GM21390 (cell line): Measurements from ENCODE around the gene NKG7.
A peak's percentile ranks its signal among the peaks of the same experiment; 100 is the strongest.
"Not testable (repeated sequence)": the region's sequence is repeated elsewhere in the genome, so short reads cannot be mapped to it uniquely, and the experiment has no call there.

Experiments
- ATAC-seq: cut with Tn5 transposase; IDR thresholded peaks from one replicate; pipeline ENCODE4 v1.9.1; 2021; ENCODE audit not compliant: unreplicated experiment

The NKG7 gene, protein sequence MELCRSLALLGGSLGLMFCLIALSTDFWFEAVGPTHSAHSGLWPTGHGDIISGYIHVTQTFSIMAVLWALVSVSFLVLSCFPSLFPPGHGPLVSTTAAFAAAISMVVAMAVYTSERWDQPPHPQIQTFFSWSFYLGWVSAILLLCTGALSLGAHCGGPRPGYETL

DNA sequence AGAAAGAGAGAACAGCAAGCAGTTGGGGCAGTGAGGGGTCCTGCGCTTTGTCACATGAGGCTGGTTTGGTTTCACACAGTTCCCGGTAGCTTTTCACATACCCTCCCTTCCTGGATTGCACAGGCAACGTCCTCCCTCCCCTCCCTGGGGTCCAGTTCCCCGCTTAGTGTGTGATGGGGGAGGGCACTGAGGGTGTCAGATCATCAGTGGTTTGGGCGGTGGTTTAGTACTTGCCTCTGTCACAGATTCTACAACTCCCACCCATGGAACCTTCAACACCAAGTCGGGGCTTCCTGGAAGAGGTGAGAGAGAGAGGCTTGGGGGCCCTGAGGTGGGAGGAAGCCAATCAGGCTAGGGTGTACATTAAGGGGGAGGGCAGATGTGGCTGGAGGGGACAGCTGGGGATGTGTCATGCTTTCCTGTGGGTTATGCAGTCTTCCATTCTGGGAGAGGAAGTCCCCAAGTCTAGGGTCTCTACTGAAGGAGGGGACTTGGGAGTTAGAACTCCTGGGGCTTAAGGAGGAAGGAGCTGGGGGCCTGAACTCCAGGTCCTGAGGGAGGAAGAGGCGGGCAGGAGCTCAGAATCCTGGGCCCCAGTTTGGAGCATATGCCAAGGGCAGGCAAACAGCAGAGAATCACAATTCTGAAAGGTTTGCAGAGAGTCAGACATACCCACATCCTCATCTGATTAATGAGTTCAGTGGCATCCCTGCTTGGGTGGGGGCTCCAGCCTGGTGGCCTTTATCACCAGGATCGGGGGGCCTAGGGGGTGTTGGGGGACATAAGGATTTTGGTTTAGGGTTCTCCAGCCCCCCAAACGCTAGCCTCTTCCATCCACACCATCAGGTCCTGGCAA, at the start of gene NKG7:
Gene NKG7, minus strand, starts transcription at position 6 of the 856 bp plus-strand sequence. CDS start 119 bp downstream, outside the sequence.
- no peak for ATAC-seq

DNA sequence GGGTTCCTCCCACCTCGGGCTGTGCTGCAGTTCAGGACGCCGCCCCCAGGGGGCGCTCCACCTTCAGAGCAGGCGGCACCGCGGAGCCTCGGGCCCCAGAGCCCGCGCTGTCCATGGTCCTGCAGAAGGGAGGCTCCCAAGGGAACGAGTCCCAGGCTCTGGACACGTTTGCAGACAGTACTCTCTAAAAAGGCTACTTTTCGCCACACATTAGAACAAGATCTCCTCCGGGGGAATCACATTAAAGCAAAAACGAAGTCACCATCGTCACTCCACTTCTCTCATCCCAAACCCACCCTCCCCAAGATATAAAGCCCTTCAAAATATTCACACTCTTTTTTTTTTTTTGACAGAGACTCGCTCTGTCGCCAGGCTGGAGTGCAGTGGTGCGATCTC, 49.6 kb upstream of the NKG7 start:
- no peak for ATAC-seq

GRCh38 chr19:51421229-51422052, 49.0 kb upstream of the NKG7 start:
- ATAC-seq, result no peak

- ATAC-seq, result not testable (repeated sequence)
These were observed 48.1 kb upstream of the NKG7 start for GRCh38 chr19:51420511-51420910.

- ATAC-seq, result no peak
These were observed 46.3 kb upstream of the NKG7 start for GRCh38 chr19:51418707-51419106.

DNA sequence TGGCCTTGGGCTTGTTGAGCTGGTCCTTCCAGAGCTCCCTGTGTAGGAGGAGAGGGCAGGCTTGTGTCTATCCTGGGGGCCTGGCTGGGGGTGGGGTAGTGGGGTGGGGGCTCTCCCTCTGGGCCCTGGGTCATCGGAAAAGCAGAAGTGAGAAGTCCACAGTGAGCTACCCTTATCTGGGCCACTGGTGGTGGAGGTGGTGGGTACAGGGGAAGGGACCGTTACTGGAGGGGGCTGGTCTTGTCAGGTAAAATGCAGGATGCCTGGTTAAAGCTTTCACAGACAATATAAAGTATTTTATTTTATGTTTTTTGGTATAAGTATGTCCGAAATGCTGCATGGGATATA, 45.3 kb upstream of the NKG7 start:
- peak; percentile 29 for ATAC-seq

- peak; percentile 68 for ATAC-seq
These were observed 44.8 kb upstream of the NKG7 start, which contains the start of gene SIGLEC10 for GRCh38 chr19:51417107-51417809. SIGLEC10 (minus strand) TSS chr19:51417642; CDS start chr19:51417581, 61 bp downstream.

GRCh38 chr19:51416422-51416821, 44.0 kb upstream of the NKG7 start:
- not testable (repeated sequence) for ATAC-seq

DNA sequence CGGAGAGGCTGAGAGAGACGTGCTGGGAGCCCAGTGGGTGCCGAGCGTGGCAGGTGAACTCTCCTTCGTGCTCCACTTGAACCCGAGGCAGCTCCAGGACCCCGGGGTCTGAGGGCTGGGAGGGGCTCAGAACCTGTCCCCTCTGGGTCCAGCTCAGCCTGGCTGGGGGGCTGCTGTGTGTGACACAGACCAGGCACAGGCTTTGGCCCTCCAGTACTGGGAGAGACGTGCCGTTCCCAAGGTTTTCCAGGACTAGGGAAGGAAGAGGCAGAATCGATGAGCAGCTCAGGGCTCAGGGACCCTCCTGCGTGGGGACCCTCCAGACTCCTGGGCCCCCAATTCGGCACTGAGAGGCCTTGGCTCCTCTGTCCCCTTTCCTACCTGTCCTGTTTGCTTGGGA, 42.7 kb upstream of the NKG7 start:
- no peak for ATAC-seq

- ATAC-seq, result no peak
These were observed 38.7 kb upstream of the NKG7 start for GRCh38 chr19:51410950-51411748.

GRCh38 chr19:51407511-51408131, 35.2 kb upstream of the NKG7 start:
- ATAC-seq, result no peak

- ATAC-seq, result no peak
These were observed 29.7 kb upstream of the NKG7 start for GRCh38 chr19:51402117-51402516.

GRCh38 chr19:51399936-51400335, 27.5 kb upstream of the NKG7 start:
- ATAC-seq, result not testable (repeated sequence)

DNA sequence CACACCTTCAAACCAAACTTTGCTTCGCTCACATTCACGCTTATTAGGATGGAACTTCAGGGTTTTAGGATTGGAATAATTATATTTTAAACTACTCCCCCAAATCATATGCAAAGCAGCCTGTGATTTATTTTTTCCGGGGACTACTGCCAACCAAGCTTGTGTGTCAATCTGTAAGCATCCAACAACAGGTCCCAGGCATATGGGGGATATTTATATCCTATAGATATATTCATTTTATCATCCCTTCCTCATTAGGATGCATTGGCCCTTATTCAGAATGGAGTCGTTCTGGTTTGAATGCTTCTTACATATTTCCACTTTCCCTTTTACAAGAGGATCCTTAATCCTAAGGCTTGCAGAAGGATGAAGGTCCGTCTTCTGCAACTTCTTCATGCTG, 26.8 kb upstream of the NKG7 start:
- ATAC-seq, result no peak

DNA sequence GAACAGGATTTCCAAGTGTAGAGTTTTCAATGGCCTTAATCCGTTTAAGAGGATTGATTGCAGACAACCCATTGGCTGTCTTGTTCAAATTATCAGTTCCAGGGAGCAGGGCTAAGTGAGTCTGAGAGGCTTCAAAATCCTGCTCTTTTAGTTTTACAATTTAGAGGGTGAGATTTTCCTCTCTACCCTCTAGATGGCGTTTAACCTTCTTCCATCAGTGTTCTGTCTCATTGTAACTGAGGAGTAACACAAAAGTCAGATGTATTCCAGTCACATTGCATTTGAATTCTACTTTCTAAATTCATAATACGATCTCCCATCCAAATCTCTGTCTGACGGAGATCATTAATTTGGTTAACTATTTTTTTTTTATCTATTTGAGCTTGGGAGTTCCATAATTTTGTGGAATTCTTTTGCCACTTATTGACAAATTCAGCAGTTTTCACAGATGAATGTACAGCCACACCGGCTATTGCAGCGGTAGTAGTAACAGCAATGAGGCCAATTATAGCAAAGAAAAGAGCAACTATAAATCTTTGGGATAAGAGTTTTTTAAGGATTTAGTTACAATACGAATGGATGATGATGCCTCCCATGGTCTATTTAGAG, 25.7 kb upstream of the NKG7 start:
- no peak for ATAC-seq

GRCh38 chr19:51397453-51397852, 25.0 kb upstream of the NKG7 start:
- not testable (repeated sequence) for ATAC-seq

- ATAC-seq, result no peak
These were observed 23.7 kb upstream of the NKG7 start for GRCh38 chr19:51396175-51396574.

GRCh38 chr19:51394050-51394836, 21.8 kb upstream of the NKG7 start:
- peak; percentile 80 for ATAC-seq
